HepG2 (cell line): ENCODE results near the gene AKAP7. TPM values are rescaled to one million over a fixed set of nuclear protein-coding genes. Genes with fewer than 3 reads are reported as not detected.

ENCODE experiments used
- BCL3 ChIP-seq: sonication (generic); formaldehyde crosslinking; IDR thresholded peaks from 2 replicates; pipeline ENCODE4 v1.5.1; 2020; ENCODE audit warnings: mild to moderate bottlenecking, missing genetic modification reagents, moderate library complexity
- HNRNPLL ChIP-seq: fragments of 200-400 bp; formaldehyde crosslinking; IDR thresholded peaks from 2 replicates; pipeline ENCODE4 v1.6.1; 2017; ENCODE audit warnings: mild to moderate bottlenecking, low read depth, low read length; ENCODE audit not compliant: poor library complexity, severe bottlenecking
- MXD4 ChIP-seq: IDR thresholded peaks from 2 replicates; pipeline ENCODE4 v1.6.1; 2016; ENCODE audit warnings: mild to moderate bottlenecking, missing biosample characterization, missing genetic modification reagents
- NCOA5 ChIP-seq: sonication (generic); formaldehyde crosslinking; IDR thresholded peaks from 2 replicates; pipeline ENCODE4 v1.4.0; 2020; ENCODE audit warnings: missing genetic modification reagents
- NFKBIZ ChIP-seq: IDR thresholded peaks from 2 replicates; pipeline ENCODE4 v1.6.1; 2018; ENCODE audit warnings: missing genetic modification reagents, missing compliant biosample characterization
- REPIN1 ChIP-seq: sonication (generic); formaldehyde crosslinking; IDR thresholded peaks from 2 replicates; pipeline ENCODE4 v1.8.0; 2022; ENCODE audit warnings: missing genetic modification reagents, low read depth, mild to moderate bottlenecking, borderline replicate concordance
- SAP130 ChIP-seq: IDR thresholded peaks from 2 replicates; pipeline ENCODE4 v1.6.1; 2016; ENCODE audit warnings: low read depth
- SCMH1 ChIP-seq: sonication (generic); formaldehyde crosslinking; IDR thresholded peaks from 2 replicates; pipeline ENCODE4 v1.9.0; 2021; ENCODE audit warnings: missing genetic modification reagents, mild to moderate bottlenecking, borderline replicate concordance
- YEATS4 ChIP-seq: sonication (generic); formaldehyde crosslinking; IDR thresholded peaks from 2 replicates; pipeline ENCODE4 v1.4.0; 2020; ENCODE audit warnings: missing genetic modification reagents, borderline replicate concordance
- ZBTB39 ChIP-seq: sonication (generic); formaldehyde crosslinking; IDR thresholded peaks from 2 replicates; pipeline ENCODE4 v1.5.0; 2020; ENCODE audit warnings: missing genetic modification reagents
- ZHX2 ChIP-seq, 2 experiments: sonication (generic) in 1 of 2; formaldehyde crosslinking in 1 of 2; IDR thresholded peaks; 2 replicates each; pipeline versions ENCODE4 v1.6.1 to v1.9.0; 2014 to 2022; ENCODE audit warnings: antibody characterized with exemption in 1 of 2, borderline replicate concordance in 1 of 2, inconsistent platforms in 1 of 2, low read depth in 1 of 2, missing genetic modification reagents in 1 of 2
- ZNF530 ChIP-seq: sonication (generic); formaldehyde crosslinking; IDR thresholded peaks from 2 replicates; pipeline ENCODE4 v1.5.0; 2020; ENCODE audit warnings: low read depth, mild to moderate bottlenecking, missing genetic modification reagents
- ZNF552 ChIP-seq: sonication (generic); formaldehyde crosslinking; IDR thresholded peaks from 2 replicates; pipeline ENCODE4 v1.9.0; 2022; ENCODE audit warnings: missing genetic modification reagents, mild to moderate bottlenecking, borderline replicate concordance
- ZNF562 ChIP-seq: sonication (generic); formaldehyde crosslinking; IDR thresholded peaks from 2 replicates; pipeline ENCODE4 v1.8.0; 2022; ENCODE audit warnings: missing genetic modification reagents, borderline replicate concordance
- ZNF629 ChIP-seq: sonication (generic); formaldehyde crosslinking; conservative IDR thresholded peaks from 2 replicates; pipeline ENCODE4 v1.5.0; 2020; ENCODE audit warnings: missing genetic modification reagents
- ZNF674 ChIP-seq: sonication (generic); formaldehyde crosslinking; IDR thresholded peaks from 2 replicates; pipeline ENCODE4 v1.5.0; 2020; ENCODE audit warnings: low read depth, mild to moderate bottlenecking, missing genetic modification reagents
- ZNF768 ChIP-seq: sonication (generic); formaldehyde crosslinking; IDR thresholded peaks from 2 replicates; pipeline ENCODE4 v1.4.0; 2020; ENCODE audit warnings: missing genetic modification reagents
- polyA plus RNA-seq, 8 experiments: library from polyadenylated mRNA; depleted of rRNA in 3 of 8; stranded (reverse) in 7 of 8; unstranded in 1 of 8; fragments of >200 nt; fragmentation: Illumina TruSeq in 4 of 8; extraction: Trizol in 4 of 8; gene quantifications; 2 replicates each; pipeline versions ENCODE4 v1.2.1 to v1.2.3, GENCODE V29; 2011 to 2016; ENCODE audit warnings: low read depth in 4 of 8, missing spikeins in 1 of 8, mixed read lengths in 1 of 8; ENCODE audit not compliant: insufficient read depth in 1 of 8
- total RNA-seq, 5 experiments: library from RNA; depleted of rRNA; stranded (reverse); fragments of >200 nt; fragmentation: Illumina TruSeq; extraction: Trizol; gene quantifications; 2 replicates each; pipeline ENCODE4 v1.2.3, GENCODE V29; 2016; ENCODE audit warnings: low read depth in 1 of 5
- TF ChIP-seq, protein P1 (sequence below): sonication (generic); formaldehyde crosslinking; IDR thresholded peaks from 2 replicates; pipeline ENCODE4 v1.4.0; 2020; ENCODE audit warnings: missing genetic modification reagents

The AKAP7 gene
- total and polyA plus RNA-seq, 2 of the 13 experiments (the other 11 are each of a cell fraction or from before 2014, with no cell fraction given): 3.6 to 11.7 TPM

- TF ChIP-seq ZNF552 (CRISPR knock-in tag) (no peak), SAP130 (0 out of 2 replicates have a peak, but pooled peaks have one; percentile 18), BCL3 (CRISPR knock-in tag) (0 out of 2 replicates have a peak, but pooled peaks have one; percentile 8), ZHX2 (IDR thresholded peaks at IDR 0.05; ENCODE audit: low read depth) (peak; percentile 45; the same call in 1 of the 2 replicates), ZHX2 (CRISPR knock-in tag; IDR thresholded peaks at IDR 0.05; ENCODE audit: borderline replicate concordance) (0 out of 2 replicates have a peak, but pooled peaks have one; percentile 68), ZBTB39 (no peak), REPIN1 (no peak; the same call in 1 of the 2 replicates), ZNF530 (CRISPR knock-in tag) (no peak), YEATS4 (CRISPR knock-in tag) (peak; percentile 93), ZNF629 (CRISPR knock-in tag) (no peak), HNRNPLL (peak; percentile 72), NCOA5 (CRISPR knock-in tag) (no peak), ZNF674 (CRISPR knock-in tag) (peak; percentile 98; the same call in 1 of the 2 replicates), ZNF768 (CRISPR knock-in tag) (peak; percentile 31; the same call in 1 of the 2 replicates), NFKBIZ (no peak; the same call in 1 of the 2 replicates), SCMH1 (CRISPR knock-in tag) (no peak), ZNF562 (CRISPR knock-in tag) (no peak; the same call in 1 of the 2 replicates), MXD4 (CRISPR knock-in tag) (0 out of 2 replicates have a peak, but pooled peaks have one; percentile 74)
- TF ChIP-seq, protein P1, sequence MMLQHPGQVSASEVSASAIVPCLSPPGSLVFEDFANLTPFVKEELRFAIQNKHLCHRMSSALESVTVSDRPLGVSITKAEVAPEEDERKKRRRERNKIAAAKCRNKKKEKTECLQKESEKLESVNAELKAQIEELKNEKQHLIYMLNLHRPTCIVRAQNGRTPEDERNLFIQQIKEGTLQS (CRISPR knock-in tag): peak; percentile 42; the same call in 1 of the 2 replicates
Observed at GRCh38 chr6:131135244-131136020, at the start of gene AKAP7 (continued).
